Measurements from ENCODE around the gene XRRA1.

GRCh38 chr11:74791333-74792100 lies 157.4 kb downstream of the XRRA1 start:
- TF ChIP-seq CTCF (IDR thresholded peaks at IDR 0.05): no peak
- TF ChIP-seq POLR2A (IDR thresholded peaks at IDR 0.05): no peak

All from uterus (tissue), 2 donors.